Hepatocyte (in vitro differentiated cells): ENCODE results near the gene MAMDC2. TPM values are rescaled to one million over a fixed set of nuclear protein-coding genes. Genes with fewer than 3 reads are reported as not detected.

Experiments
- DNase-seq: peaks from one replicate; pipeline ENCODE4 v3.0.0-alpha.2; 2016; ENCODE audit warnings: low spot score
- H2AFZ ChIP-seq: fragments of 200-600 bp; sonication (generic); 2 replicates; pipeline ENCODE4 v1.6.0; 2016; ENCODE audit warnings: antibody characterized with exemption, mild to moderate bottlenecking
- H3K27ac ChIP-seq: fragments of 200-600 bp; sonication (generic); 2 replicates; pipeline ENCODE4 v1.5.1; 2016; ENCODE audit warnings: mild to moderate bottlenecking
- H3K27me3 ChIP-seq: fragments of 200-600 bp; sonication (generic); 2 replicates; pipeline ENCODE4 v1.6.1; 2016
- H3K36me3 ChIP-seq: fragments of 200-600 bp; sonication (generic); replicated peaks from 2 replicates; pipeline ENCODE4 v1.5.1; 2016; ENCODE audit warnings: low read depth; ENCODE audit not compliant: insufficient read depth
- H3K4me1 ChIP-seq: fragments of 200-600 bp; sonication (generic); 2 replicates; pipeline ENCODE4 v1.5.1; 2016; ENCODE audit warnings: mild to moderate bottlenecking, moderate library complexity; ENCODE audit not compliant: insufficient read depth
- H3K4me2 ChIP-seq: fragments of 200-600 bp; sonication (generic); 2 replicates; pipeline ENCODE4 v1.6.0; 2016
- H3K4me3 ChIP-seq: fragments of 200-600 bp; sonication (generic); 2 replicates; pipeline ENCODE4 v1.5.1; 2016; ENCODE audit warnings: mild to moderate bottlenecking
- H3K79me2 ChIP-seq: fragments of 200-600 bp; sonication (generic); 2 replicates; pipeline ENCODE4 v1.6.0; 2017; ENCODE audit warnings: mild to moderate bottlenecking
- H3K9me2 ChIP-seq: fragments of 200-600 bp; sonication (generic); replicated peaks from 2 replicates; pipeline ENCODE4 v1.6.0; 2017; ENCODE audit warnings: mild to moderate bottlenecking; ENCODE audit not compliant: insufficient read depth
- H3K9me3 ChIP-seq: fragments of 200-600 bp; sonication (generic); 2 replicates; pipeline ENCODE4 v1.5.1; 2016; ENCODE audit warnings: low read depth, mild to moderate bottlenecking
- H4K20me1 ChIP-seq: fragments of 200-600 bp; sonication (generic); 2 replicates; pipeline ENCODE4 v1.6.0; 2016; ENCODE audit warnings: mild to moderate bottlenecking; ENCODE audit not compliant: insufficient read depth, poor library complexity, severe bottlenecking
- CTCF ChIP-seq: fragments of 200-600 bp; sonication (generic); IDR thresholded peaks from 2 replicates; pipeline ENCODE4 v1.5.1; 2016; ENCODE audit warnings: antibody characterized with exemption, mild to moderate bottlenecking; ENCODE audit not compliant: poor library complexity
- EZH2 ChIP-seq: fragments of 200-600 bp; sonication (generic); IDR thresholded peaks from 2 replicates; pipeline ENCODE4 v1.6.1; 2016; ENCODE audit warnings: antibody characterized with exemption, mild to moderate bottlenecking, borderline replicate concordance
- EZH2phosphoT487 ChIP-seq: fragments of 200-600 bp; sonication (generic); IDR thresholded peaks from one replicate; pipeline ENCODE4 v1.6.1; 2018; ENCODE audit warnings: antibody characterized with exemption, mild to moderate bottlenecking, low read depth, moderate library complexity; ENCODE audit not compliant: unreplicated experiment, severe bottlenecking
- WGBS: methylation state at CpG from one replicate; pipeline ENCODE4 v1.1.6; 2016; ENCODE audit warnings: low lambda C conversion rate; ENCODE audit errors: missing lambda C conversion rate; 5-methylcytosine and 5-hydroxymethylcytosine counted together
- polyA plus RNA-seq: library from polyadenylated mRNA; unstranded; fragments of >200 nt; fragmentation: Nextera tagmentation; extraction: Ambion mirVana; gene quantifications from 2 replicates; pipeline ENCODE4 v1.2.1, GENCODE V29; 2016
- total RNA-seq: library from RNA; depleted of rRNA; stranded (reverse); fragments of >200 nt; gene quantifications from 2 replicates; pipeline ENCODE4 v1.2.3, GENCODE V29; 2014

MAMDC2 gene
- total and polyA plus RNA-seq, 2 experiments from 2014 or later = 0.65 to 1.9 TPM

GRCh38 chr9:70013598-70014196 lies 30.0 kb upstream of the MAMDC2 start:
- H3K27me3 ChIP-seq = no peaks in the 10 kb centered on the region
- H3K4me1 ChIP-seq = no peaks in the 10 kb centered on the region
- no peaks in the 10 kb centered on the region for H3K36me3 ChIP-seq
- H3K27ac ChIP-seq = no peak overlapping the region
- no peaks in the 10 kb centered on the region for H4K20me1 ChIP-seq
- H3K4me2 ChIP-seq = no peak overlapping the region
- no peak overlapping the region for H3K4me3 ChIP-seq
- H3K79me2 ChIP-seq = no peaks in the 10 kb centered on the region
- H2AFZ ChIP-seq = no peak overlapping the region
- TF ChIP-seq EZH2phosphoT487 = no peak
- no peak for TF ChIP-seq CTCF
- H3K9me2 ChIP-seq = no peaks in the 10 kb centered on the region
- H3K9me3 ChIP-seq = no peaks in the 10 kb centered on the region
- peak; percentile 31 for DNase-seq
- WGBS = 43% methylated on average over 2 of the region's 2 CpGs

- no peaks in the 10 kb centered on the region for H3K9me3 ChIP-seq
- TF ChIP-seq CTCF (no peak), EZH2phosphoT487 (no peak), EZH2 (no peak)
- DNase-seq = no peak
- H3K4me2 ChIP-seq = no peak overlapping the region
- H3K27me3 ChIP-seq = no peaks in the 10 kb centered on the region
- no peaks in the 10 kb centered on the region for H3K4me1 ChIP-seq
- H3K27ac ChIP-seq = no peak overlapping the region
- no peak overlapping the region for H2AFZ ChIP-seq
- no peaks in the 10 kb centered on the region for H3K36me3 ChIP-seq
- H4K20me1 ChIP-seq = no peaks in the 10 kb centered on the region
- no peaks in the 10 kb centered on the region for H3K79me2 ChIP-seq
- WGBS = 77% methylated on average over 1 of the region's 1 CpG
- no peaks in the 10 kb centered on the region for H3K9me2 ChIP-seq
- H3K4me3 ChIP-seq = no peak overlapping the region
Measured at GRCh38 chr9:70015099-70015498, 28.5 kb upstream of the MAMDC2 start.

- H3K36me3 ChIP-seq = no peaks in the 10 kb centered on the region
- no peaks in the 10 kb centered on the region for H3K9me2 ChIP-seq
- H3K27ac ChIP-seq = no peak overlapping the region
- no peaks in the 10 kb centered on the region for H3K79me2 ChIP-seq
- no peak overlapping the region for H2AFZ ChIP-seq
- no peaks in the 10 kb centered on the region for H3K9me3 ChIP-seq
- peaks cover 4% of the 10 kb centered on the region for H3K4me1 ChIP-seq
- WGBS = 80% methylated on average over 5 of the region's 5 CpGs
- DNase-seq = peak; percentile 39
- no peaks in the 10 kb centered on the region for H3K27me3 ChIP-seq
- no peaks in the 10 kb centered on the region for H4K20me1 ChIP-seq
- no peak overlapping the region for H3K4me2 ChIP-seq
- TF ChIP-seq EZH2phosphoT487 = no peak
- no peak for TF ChIP-seq EZH2
- TF ChIP-seq CTCF = no peak
- no peak overlapping the region for H3K4me3 ChIP-seq
Measured at GRCh38 chr9:70020217-70020616, 23.4 kb upstream of the MAMDC2 start.
